RWPE2 (cell line): ENCODE results near the gene PIK3C2B.

Experiments used
- ATAC-seq: fragments of 200-7000 bp; cut with Tn5 transposase; 3 replicates; pipeline ENCODE4 v1.9.1; 2021; ENCODE audit warnings: low read depth
- DNase-seq: peaks from one replicate; pipeline ENCODE4 v3.0.0-alpha.2; 2020; ENCODE audit warnings: low spot score
- H3K27ac ChIP-seq: fragments of 450-650 bp; 2 replicates; pipeline ENCODE4 v1.5.1; 2017; ENCODE audit warnings: mild to moderate bottlenecking; ENCODE audit not compliant: poor library complexity, severe bottlenecking
- H3K27me3 ChIP-seq: fragments of 250-450 bp; sonication (Bioruptor Pico); 2 replicates; pipeline ENCODE4 v1.5.1; 2021; ENCODE audit warnings: mild to moderate bottlenecking, moderate library complexity; ENCODE audit not compliant: insufficient read depth, poor library complexity, severe bottlenecking
- H3K36me3 ChIP-seq: fragments of 250-450 bp; sonication (Bioruptor Pico); 2 replicates; pipeline ENCODE4 v1.5.1; 2020; ENCODE audit warnings: low read depth, mild to moderate bottlenecking, moderate library complexity
- H3K4me1 ChIP-seq: fragments of 250-450 bp; sonication (Bioruptor Pico); 2 replicates; pipeline ENCODE4 v1.5.1; 2021; ENCODE audit warnings: mild to moderate bottlenecking, moderate library complexity; ENCODE audit not compliant: insufficient read depth, poor library complexity, severe bottlenecking
- H3K4me3 ChIP-seq: fragments of 250-450 bp; sonication (Bioruptor Pico); 2 replicates; pipeline ENCODE4 v1.5.1; 2021; ENCODE audit warnings: mild to moderate bottlenecking, moderate library complexity; ENCODE audit not compliant: severe bottlenecking
- H3K9me3 ChIP-seq: fragments of 250-450 bp; sonication (Bioruptor Pico); 2 replicates; pipeline ENCODE4 v1.5.1; 2021; ENCODE audit warnings: mild to moderate bottlenecking, moderate library complexity; ENCODE audit not compliant: severe bottlenecking
- CTCF ChIP-seq: fragments of 450-650 bp; IDR thresholded peaks from one replicate; pipeline ENCODE4 v1.5.1; 2017; ENCODE audit warnings: mild to moderate bottlenecking, moderate library complexity; ENCODE audit not compliant: poor library complexity, severe bottlenecking

The PIK3C2B gene

GRCh38 chr1:204502241-204502640, 7.6 kb upstream of the PIK3C2B start:
- DNase-seq (no peak), ATAC-seq (no peak)
- TF ChIP-seq CTCF = no peak
- Histone ChIP-seq H3K36me3 (no peaks in the 10 kb centered on the region), H3K9me3 (no peaks in the 10 kb centered on the region), H3K4me1 (no peaks in the 10 kb centered on the region), H3K4me3 (no peak overlapping the region), H3K27me3 (no peaks in the 10 kb centered on the region), H3K27ac (no peak overlapping the region)

- H3K9me3 ChIP-seq = no peaks in the 10 kb centered on the region
- peaks cover 4% of the 10 kb centered on the region for H3K4me1 ChIP-seq
- TF ChIP-seq CTCF = no peak
- no peaks in the 10 kb centered on the region for H3K36me3 ChIP-seq
- H3K27me3 ChIP-seq = no peaks in the 10 kb centered on the region
- no peak overlapping the region for H3K4me3 ChIP-seq
- DNase-seq (no peak), ATAC-seq (no peak)
- H3K27ac ChIP-seq = no peak overlapping the region
Observed at GRCh38 chr1:204499511-204500468, 5.2 kb upstream of the PIK3C2B start.

GRCh38 chr1:204498981-204499380, 4.4 kb upstream of the PIK3C2B start:
- peaks cover 4% of the 10 kb centered on the region for H3K4me1 ChIP-seq
- no peak for TF ChIP-seq CTCF
- H3K27ac ChIP-seq = no peak overlapping the region
- ATAC-seq (no peak), DNase-seq (no peak)
- H3K36me3 ChIP-seq = no peaks in the 10 kb centered on the region
- H3K4me3 ChIP-seq = no peak overlapping the region
- H3K9me3 ChIP-seq = no peaks in the 10 kb centered on the region
- H3K27me3 ChIP-seq = no peaks in the 10 kb centered on the region

- Histone ChIP-seq H3K4me1 (peaks cover 4% of the 10 kb centered on the region), H3K27ac (no peak overlapping the region), H3K4me3 (no peak overlapping the region), H3K36me3 (no peaks in the 10 kb centered on the region), H3K9me3 (no peaks in the 10 kb centered on the region), H3K27me3 (no peaks in the 10 kb centered on the region)
- no peak for TF ChIP-seq CTCF
- no peak for DNase-seq
- ATAC-seq = no peak
Observed at GRCh38 chr1:204495777-204496176, 1.2 kb upstream of the PIK3C2B start.
